ENCODE data around the gene SHLD2. TPM values are rescaled to one million over a fixed set of nuclear protein-coding genes. Genes with fewer than 3 reads are reported as not detected.
"Not testable (repeated sequence)": the region's sequence is repeated elsewhere in the genome, so short reads cannot be mapped to it uniquely, and the experiment has no call there.

SHLD2 gene
- total and polyA plus RNA-seq, 10 donors: 10.8 to 38.5 (median 24.4) TPM

GRCh38 chr10:87213806-87214205 lies 118.8 kb downstream of the SHLD2 start:
- DNase-seq; H3K9me3 ChIP-seq; H3K36me3 ChIP-seq; H3K27me3 ChIP-seq (replicated peaks in 1 of 7); H3K4me3 ChIP-seq; intact Hi-C loops (cut with DNase I; ENCODE audit: low total_unique reads): not testable (repeated sequence)
- H3K4me1 ChIP-seq: peaks cover 0 to 32% (median 16%) of the 10 kb centered on the region in 6 donors
- WGBS, 5 donors: 76 to 92% (median 82%) methylated on average over 5 to 21 of the region's 21 CpGs
- H3K27ac ChIP-seq: peak overlapping the region in 2 of 8 donors; percentile 20 to 38

DNA sequence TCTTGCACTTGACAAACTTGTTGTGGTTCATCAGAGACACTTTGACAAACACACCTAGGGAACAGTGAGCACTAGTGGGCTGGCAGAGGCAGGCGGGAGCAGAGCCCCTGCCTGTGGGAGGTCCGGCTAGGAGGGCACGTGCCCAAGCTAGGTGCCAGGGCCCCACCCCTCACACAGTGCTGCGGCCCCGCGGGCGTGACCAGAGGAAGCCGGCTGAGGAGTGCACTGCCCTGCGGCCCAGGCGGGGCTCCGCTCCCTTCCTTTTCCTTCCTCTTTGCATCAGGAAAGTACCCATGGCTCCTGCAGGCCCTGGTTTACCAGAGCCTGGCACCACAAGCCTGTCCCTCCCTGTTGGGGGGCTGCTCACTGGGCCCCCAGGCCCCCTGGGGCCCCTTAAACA lies 121.1 kb downstream of the SHLD2 start:
- peak overlapping the region in 1 of 8 donors; percentile 33 for H3K4me3 ChIP-seq
- H3K27ac ChIP-seq: peak overlapping the region in 5 of 8 donors; percentile 4 to 63 (median 42)
- TF ChIP-seq POLR2AphosphoS5 (IDR thresholded peaks at IDR 0.05): peak in 2 of 3 donors; percentile 53 to 61
- H3K27me3 ChIP-seq (replicated peaks in 1 of 7); intact Hi-C loops (cut with DNase I; ENCODE audit: low total_unique reads); H3K9me3 ChIP-seq; H3K36me3 ChIP-seq: not testable (repeated sequence)
- DNase-seq: peak; percentile 82
- WGBS, 5 donors: 11 to 31% (median 15%) methylated on average over 10 to 11 of the region's 11 CpGs
- peaks cover 0 to 32% (median 16%) of the 10 kb centered on the region in 6 donors for H3K4me1 ChIP-seq

- intact Hi-C loops (cut with DNase I; ENCODE audit: low total_unique reads); H3K27ac ChIP-seq; H3K4me3 ChIP-seq; DNase-seq; H3K27me3 ChIP-seq (replicated peaks in 1 of 7); H3K36me3 ChIP-seq; H3K9me3 ChIP-seq: not testable (repeated sequence)
- H3K4me1 ChIP-seq: peaks cover 0 to 22% (median 13%) of the 10 kb centered on the region in 6 donors
- 21 to 50% (median 23%) methylated on average over 1 of the region's 5 CpGs; no CpG with 5 or more reads in 2 of the 5 donors for WGBS, 5 donors
Observed at GRCh38 chr10:87219370-87219769, 124.4 kb downstream of the SHLD2 start.

- H3K27ac ChIP-seq; H3K27me3 ChIP-seq (replicated peaks in 1 of 7); DNase-seq; intact Hi-C loops (cut with DNase I; ENCODE audit: low total_unique reads); H3K9me3 ChIP-seq; H3K36me3 ChIP-seq; H3K4me1 ChIP-seq; H3K4me3 ChIP-seq: not testable (repeated sequence)
- WGBS, 5 donors: 90 to 99% (median 97%) methylated on average over 16 to 30 of the region's 30 CpGs
Observed at GRCh38 chr10:87222789-87223188, 127.8 kb downstream of the SHLD2 start.

GRCh38 chr10:87225148-87225547 lies 130.1 kb downstream of the SHLD2 start, which contains the start of gene NUTM2A:
TSS of gene NUTM2A (plus strand) at chr10:87225448. CDS start at chr10:87225831, 383 bp downstream.
- intact Hi-C loops (cut with DNase I; ENCODE audit: low total_unique reads): not testable (repeated sequence)

DNA sequence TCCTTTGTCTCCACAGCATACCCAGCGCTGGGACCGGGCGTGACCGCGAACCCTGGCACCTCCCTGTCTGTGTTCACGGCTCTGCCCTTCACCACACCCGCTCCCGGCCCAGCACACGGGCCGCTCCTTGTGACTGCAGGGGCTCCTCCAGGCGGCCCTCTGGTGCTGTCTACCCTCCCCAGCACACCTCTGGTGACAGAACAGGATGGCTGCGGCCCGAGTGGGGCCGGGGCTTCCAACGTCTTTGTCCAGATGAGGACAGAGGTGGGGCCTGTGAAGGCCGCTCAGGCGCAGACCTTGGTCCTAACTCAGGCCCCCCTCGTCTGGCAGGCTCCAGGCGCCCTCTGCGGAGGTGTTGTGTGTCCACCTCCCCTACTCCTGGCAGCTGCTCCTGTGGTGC lies 133.2 kb downstream of the SHLD2 start:
- H3K27ac ChIP-seq; H3K9me3 ChIP-seq; H3K4me3 ChIP-seq; H3K27me3 ChIP-seq (replicated peaks in 1 of 7); H3K36me3 ChIP-seq; intact Hi-C loops (cut with DNase I; ENCODE audit: low total_unique reads); H3K4me1 ChIP-seq; DNase-seq: not testable (repeated sequence)
- WGBS, 5 donors: 84 to 89% (median 88%) methylated on average over 7 to 9 of the region's 20 CpGs; no CpG with 5 or more reads in 2 of the 5 donors

More at GRCh38 chr10:87225148-87225547, 130.1 kb downstream of the SHLD2 start, which contains the start of gene NUTM2A:
- no CpG with 5 or more reads among the region's 3 CpGs for WGBS, 5 donors
- not testable (repeated sequence) for H3K27me3 ChIP-seq (replicated peaks in 1 of 7); H3K36me3 ChIP-seq; H3K27ac ChIP-seq; H3K4me1 ChIP-seq; H3K4me3 ChIP-seq; H3K9me3 ChIP-seq; DNase-seq

- H3K27me3 ChIP-seq (replicated peaks in 1 of 7); H3K27ac ChIP-seq; H3K4me1 ChIP-seq; H3K36me3 ChIP-seq; DNase-seq; H3K9me3 ChIP-seq; intact Hi-C loops (cut with DNase I; ENCODE audit: low total_unique reads); H3K4me3 ChIP-seq: not testable (repeated sequence)
- WGBS, 5 donors: 90 to 99% (median 95%) methylated on average over 7 to 9 of the region's 9 CpGs
Observed at GRCh38 chr10:87229211-87229610, 134.2 kb downstream of the SHLD2 start.

GRCh38 chr10:87234854-87235253 lies 139.8 kb downstream of the SHLD2 start:
- H3K36me3 ChIP-seq; H3K4me1 ChIP-seq; DNase-seq; H3K27me3 ChIP-seq (replicated peaks in 1 of 7); H3K4me3 ChIP-seq; H3K9me3 ChIP-seq; H3K27ac ChIP-seq; intact Hi-C loops (cut with DNase I; ENCODE audit: low total_unique reads): not testable (repeated sequence)
- WGBS, 5 donors: 83 to 90% (median 88%) methylated on average over 2 to 4 of the region's 7 CpGs; no CpG with 5 or more reads in 2 of the 5 donors

- 94 to 100% (median 97%) methylated on average over 3 of the region's 5 CpGs for WGBS, 5 donors
- H3K27me3 ChIP-seq (replicated peaks in 1 of 7); H3K9me3 ChIP-seq; intact Hi-C loops (cut with DNase I; ENCODE audit: low total_unique reads); H3K36me3 ChIP-seq; H3K4me3 ChIP-seq; H3K4me1 ChIP-seq; DNase-seq; H3K27ac ChIP-seq: not testable (repeated sequence)
Observed at GRCh38 chr10:87237244-87237643, 142.2 kb downstream of the SHLD2 start.

DNA sequence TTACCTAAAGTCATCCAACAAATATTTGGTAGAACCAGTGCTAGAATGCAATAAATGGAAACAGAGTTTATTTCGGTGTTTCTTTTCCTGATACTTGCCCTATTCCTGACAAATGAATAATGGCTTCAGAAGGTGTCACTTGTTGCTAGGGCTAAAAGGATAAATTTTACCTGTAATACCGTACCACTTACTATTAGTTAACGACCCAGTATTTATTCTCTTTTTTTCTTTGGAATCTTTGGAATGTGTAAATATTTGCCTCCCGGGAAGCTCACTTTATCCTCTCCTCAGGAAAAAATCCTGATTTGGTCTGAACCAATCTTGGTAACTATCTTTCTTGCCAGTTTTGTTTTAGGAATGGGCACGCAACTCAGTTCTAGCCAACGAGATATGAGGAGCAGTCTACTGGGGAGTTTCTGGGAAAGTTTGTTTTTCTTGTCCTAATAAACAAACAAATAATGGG lies 144.4 kb downstream of the SHLD2 start:
- H3K36me3 ChIP-seq; H3K27me3 ChIP-seq (replicated peaks in 1 of 7); H3K4me1 ChIP-seq; H3K4me3 ChIP-seq; DNase-seq; intact Hi-C loops (cut with DNase I; ENCODE audit: low total_unique reads); H3K9me3 ChIP-seq; H3K27ac ChIP-seq: not testable (repeated sequence)
- WGBS, 5 donors: 87 to 97% (median 93%) methylated on average over 2 to 3 of the region's 6 CpGs
